Middle frontal gyrus (tissue), 1 donor: ENCODE data around the gene MRPS18C.

Source experiments
- DNase-seq: peaks from one replicate; pipeline ENCODE4 v3.0.0-alpha.2; 2015; ENCODE audit warnings: low spot score; ENCODE audit errors: extremely low spot score

Gene MRPS18C

DNA sequence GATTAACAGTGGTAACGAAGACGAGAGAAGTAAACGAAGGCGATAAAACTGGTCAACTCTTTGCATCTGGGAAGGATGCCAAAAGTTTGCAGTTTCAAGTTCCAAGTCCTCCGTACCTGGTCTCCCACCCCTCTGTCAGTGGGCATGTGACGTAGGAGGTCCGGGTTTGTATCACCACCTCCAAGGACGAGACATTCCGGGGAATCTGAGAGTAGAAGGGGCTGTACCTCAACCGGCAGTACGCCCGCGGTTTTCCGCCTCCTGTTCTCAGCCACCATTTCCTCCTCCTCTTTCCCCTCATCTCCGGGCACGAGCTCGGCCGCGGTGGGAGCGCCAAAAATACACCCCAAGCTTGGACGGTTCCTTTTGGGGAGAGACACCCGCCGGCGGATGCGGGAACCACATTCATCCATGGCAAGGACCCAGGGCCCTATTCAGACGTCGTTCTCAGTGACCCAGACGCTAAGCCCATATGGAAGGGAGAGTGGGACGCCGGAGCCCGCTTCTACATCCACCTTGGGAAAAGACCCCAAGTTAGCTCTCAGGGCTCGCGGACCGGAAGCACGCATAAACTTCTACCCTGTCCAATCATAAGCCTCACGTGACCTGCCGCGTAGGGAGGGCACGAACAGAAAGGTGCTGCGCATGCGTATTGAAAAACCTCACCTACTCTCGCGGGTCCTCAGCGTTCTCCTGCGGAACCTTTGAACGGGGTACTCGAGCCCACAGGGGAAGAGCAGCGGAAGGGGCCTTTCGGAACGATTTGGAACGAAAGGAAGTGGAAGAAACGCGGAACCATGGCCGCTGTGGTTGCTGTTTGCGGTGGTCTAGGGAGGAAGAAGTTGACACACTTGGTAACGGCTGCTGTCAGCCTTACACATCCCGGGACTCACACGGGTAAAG lies at the start of gene MRPS18C, which contains the start of gene HELQ:
Gene MRPS18C (plus strand): TSS at position 778 of the 903 bp plus-strand sequence. CDS start 20 bp downstream, at position 798.
Gene HELQ (minus strand): TSS at position 543 of the 903 bp plus-strand sequence. CDS start 130 bp downstream, at position 413.
- peak; percentile 96 for DNase-seq

DNA sequence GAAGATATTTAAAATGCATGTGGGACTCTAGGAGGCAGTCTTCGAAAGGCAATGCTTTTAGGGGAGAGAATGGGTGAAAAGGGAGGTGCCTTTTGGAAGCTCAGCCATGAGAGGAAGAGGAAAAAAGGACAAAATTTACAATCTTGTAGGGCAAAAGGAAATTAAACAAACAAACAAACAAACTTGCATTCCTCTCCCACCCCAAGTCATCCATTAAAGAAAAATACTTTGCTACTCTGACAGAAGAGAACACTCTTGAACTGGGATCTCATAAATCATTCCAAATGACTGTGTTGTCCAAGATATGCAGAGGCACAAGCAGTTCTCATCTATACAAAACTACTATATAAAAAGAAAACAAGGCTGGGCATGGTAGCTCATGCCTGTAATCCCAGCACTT lies 47.0 kb upstream of the MRPS18C start:
- no peak for DNase-seq

DNA sequence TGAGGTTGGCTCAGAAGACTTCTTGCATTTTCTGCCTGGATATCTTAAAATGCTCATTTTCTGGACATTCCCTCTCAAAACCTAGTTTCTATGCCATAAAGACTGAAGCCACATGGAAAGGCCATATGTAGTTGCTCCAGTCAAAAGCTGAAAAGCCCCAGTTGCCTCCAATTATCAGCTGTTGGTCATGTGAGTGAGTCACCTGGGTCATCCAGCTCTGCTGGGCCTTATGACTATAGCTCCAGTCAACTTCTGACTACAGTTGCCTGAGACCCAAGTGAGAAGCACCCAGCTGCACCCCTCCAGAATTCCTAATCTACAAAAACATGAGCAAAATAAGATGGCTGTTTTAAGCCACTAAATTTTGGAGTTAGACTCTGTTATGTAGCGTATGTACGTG lies 42.2 kb upstream of the MRPS18C start:
- no peak for DNase-seq

DNA sequence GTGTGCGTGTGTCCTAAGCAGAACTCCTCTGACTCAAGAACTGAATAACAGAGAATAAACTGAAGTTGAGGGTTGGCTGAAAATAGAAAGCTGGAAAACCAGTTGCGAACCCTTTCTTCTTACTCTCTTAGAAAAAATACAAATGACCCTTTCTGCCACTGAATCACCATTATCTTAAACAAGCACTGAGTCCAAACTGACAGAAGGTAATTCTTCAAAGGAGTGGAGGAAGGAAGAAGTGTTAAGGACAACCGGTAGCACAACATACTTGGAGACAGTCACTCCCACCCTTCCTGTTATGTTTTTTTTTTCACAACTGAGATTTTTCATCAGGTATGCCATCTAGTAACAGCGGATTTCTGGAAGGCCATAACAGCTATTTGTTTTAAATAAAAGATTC lies 38.3 kb upstream of the MRPS18C start:
- no peak for DNase-seq

- DNase-seq = no peak
Measured at GRCh38 chr4:83418211-83418610, 37.6 kb upstream of the MRPS18C start.

DNA sequence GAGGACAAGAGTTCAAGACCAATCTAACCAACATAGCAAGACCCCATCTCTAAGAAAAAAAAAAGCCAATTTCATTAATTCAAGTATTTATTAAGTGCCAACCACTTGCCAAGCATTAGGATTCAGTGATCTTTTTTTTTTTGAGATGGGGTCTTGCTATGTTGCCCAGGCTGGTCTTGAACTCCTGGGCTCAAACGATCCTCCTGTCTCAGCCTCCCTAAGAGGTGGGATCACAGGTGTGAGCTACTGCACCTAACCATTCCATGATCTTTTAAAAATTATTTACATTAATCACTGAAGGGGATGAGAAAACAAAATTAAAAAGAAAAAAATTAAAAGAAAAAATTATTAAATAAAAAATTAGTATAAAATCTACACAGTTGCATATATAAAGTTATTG lies 24.7 kb upstream of the MRPS18C start:
- no peak for DNase-seq

DNA sequence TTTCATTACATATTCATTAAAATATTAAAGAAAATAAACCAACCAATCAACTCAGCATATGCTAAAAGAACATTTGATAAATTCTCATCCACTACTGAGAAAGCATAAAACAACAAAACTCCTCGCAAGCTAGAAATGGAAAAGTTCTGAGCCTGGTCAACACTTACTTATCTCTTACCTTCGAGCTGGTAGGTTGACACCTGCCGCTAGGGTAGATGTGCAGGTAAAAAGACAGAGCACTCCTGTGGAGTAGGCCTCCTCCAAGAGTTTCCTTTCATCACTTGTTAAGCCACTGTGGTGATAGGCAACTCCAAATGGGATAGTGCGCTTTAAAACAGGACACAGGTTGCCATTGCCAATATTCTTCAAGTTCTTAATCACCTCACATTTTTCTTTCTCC lies 19.2 kb upstream of the MRPS18C start:
- no peak for DNase-seq

DNA sequence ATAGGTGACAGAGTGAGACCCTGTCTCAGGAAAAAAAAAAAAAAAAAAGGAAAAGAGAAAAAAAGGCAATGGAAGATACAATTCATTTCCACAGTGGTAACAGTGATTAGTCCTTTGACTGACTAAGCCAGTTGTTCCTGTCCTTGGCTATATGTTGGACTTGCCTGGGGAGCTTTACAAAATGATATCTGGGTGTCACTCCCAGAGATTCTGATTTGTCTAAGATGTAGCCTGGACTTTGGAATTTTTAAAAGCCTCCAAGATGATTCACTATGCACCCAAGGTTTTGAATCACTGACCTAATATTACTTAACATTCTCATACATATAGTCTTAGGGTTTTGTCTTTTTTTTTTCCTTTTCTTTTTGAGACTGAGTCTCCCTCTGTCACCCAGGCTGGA lies 17.1 kb upstream of the MRPS18C start:
- no peak for DNase-seq

GRCh38 chr4:83440148-83440814 lies 15.6 kb upstream of the MRPS18C start:
- DNase-seq = no peak

GRCh38 chr4:83440899-83441298 lies 15.0 kb upstream of the MRPS18C start:
- DNase-seq = no peak

DNA sequence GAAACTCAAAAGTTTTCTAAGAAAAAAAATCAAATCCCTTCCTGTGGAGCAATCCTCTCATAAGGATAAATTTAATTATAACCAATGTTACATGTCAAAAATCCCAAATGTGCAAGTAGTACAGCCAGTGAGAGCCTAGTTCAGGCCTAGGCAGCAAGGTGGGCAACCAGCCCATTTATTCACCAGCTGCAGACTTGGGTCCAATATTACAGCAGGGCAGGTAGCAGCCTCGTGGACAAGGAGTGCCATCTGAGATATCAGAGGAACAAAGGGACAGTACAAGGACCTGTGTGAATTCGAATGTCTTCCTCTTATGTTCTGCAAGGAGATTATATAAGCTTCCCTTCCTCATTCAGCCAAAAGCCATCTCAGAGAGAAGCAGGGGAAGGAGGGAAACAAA lies 6.8 kb upstream of the MRPS18C start:
- DNase-seq = no peak

GRCh38 chr4:83454686-83455085 lies 1.2 kb upstream of the MRPS18C start:
- DNase-seq = no peak

GRCh38 chr4:83456184-83456501 lies 285 bp downstream of the MRPS18C start:
- no peak for DNase-seq

GRCh38 chr4:83473423-83473822 lies 17.6 kb downstream of the MRPS18C start:
- DNase-seq = no peak

- DNase-seq = no peak
Measured at GRCh38 chr4:83473966-83474365, 18.1 kb downstream of the MRPS18C start.

DNA sequence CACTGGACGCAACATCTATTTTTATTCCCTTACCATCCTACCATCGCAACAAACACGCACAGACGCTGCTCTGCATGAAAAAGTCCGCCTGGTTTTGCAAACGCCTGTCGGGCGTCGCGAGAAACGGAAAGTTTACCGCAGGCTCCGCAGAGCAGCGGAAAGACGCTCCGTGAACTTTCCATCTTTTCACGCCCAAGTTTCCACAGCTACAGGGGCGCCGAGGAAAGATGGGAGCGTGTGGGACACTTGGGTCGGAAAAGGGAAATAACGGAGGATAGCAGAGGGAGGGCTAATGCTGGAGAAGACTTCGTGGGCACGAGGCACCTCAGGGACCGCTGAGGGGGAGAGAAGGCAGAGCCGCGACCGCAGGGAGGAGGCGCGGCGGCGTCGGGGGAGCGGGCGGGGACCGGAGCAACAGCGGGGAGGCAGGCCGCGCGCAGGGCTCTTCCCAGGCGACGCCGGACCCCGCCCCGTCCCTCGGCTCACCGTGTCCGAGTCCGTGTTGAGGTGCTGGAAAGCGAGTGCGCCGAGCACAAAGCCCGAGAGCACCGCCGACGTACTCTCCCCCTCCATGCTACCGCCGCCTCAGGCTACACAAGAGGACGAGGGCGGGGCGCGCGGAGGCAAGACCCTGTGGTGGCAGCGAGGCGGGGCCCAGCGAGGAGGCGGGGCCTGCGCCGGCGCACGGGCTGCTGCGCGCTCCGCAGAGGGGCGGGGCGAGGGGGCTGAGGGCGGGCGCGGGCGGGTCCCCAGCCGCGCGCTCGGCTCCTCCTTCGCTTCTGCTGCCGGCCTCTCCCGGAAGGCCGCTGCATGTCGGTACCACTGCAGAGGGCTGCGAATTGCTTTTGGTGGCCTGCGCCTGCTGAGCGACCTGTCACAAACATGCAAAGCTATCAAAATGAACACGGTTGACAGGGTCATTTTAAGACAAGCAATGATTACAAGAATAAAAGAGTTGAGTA lies 28.9 kb downstream of the MRPS18C start, which contains the start of gene ABRAXAS1:
Gene ABRAXAS1 (minus strand): TSS at position 601 of the 962 bp plus-strand sequence. CDS start 28 bp downstream, at position 573.
- DNase-seq = peak; percentile 90

DNA sequence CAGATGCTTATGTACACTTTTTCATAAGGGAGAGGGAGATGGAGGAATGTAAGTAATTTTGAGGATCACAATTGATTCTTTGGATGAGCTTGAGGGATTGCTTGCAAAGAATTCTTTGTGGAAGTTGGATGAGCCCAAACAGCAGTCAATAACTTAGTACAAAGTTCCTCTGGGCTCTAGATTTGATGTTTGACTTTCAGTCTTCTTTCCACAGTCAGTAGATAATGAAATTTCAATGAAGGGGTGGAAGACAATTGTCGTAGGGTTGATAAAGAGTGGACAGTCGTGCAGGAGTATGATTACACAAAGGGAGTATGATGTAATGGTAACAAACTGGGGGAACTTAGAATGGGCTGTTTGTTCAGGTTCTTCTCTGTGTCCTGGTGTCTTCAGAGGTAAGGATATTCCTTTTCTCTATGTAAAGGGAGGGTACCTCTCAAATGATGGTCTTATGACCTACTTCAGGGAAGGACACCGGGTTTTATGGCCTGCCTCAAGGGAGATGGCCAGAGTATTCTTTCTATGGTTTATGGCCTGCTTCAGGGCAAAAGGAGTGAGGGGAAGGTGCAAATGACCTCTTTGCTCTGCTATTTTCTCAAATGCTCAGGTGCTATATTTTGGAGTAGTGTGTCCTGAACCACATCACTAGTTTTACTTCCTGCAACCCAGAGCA lies 30.7 kb downstream of the MRPS18C start:
- DNase-seq = no peak

DNA sequence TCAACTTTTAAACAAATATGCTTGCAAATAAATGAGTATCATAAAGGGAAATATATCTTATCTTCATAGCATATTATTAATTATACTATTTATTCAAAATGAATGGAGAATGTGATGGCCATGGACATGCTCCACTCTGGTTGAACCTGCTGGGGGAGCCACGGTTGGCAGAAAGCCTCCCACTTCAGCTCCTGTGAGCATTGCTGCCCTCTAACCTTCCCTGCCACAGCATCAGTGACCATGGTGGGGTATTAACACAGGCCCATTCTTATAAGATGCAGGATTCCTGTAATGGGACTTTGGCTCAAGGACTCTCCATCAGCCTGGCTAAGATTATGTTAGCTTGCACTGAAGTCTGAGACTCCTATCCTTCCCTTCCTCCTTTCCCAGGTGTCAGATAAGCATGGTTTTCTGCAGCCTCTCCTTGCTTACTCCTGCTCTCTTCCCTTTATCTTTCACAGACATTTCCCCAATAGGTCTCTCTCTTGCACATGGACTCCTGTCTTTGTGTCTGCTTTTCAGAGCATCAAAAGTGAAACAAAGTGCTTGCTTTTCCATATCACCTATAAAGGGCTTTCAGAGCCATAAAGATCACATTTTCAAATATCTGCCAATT lies 34.0 kb downstream of the MRPS18C start:
- DNase-seq = no peak

GRCh38 chr4:83490876-83491450 lies 35.1 kb downstream of the MRPS18C start:
- DNase-seq = no peak
